OCI-LY3 (cell line): ENCODE results near the gene LITAFD.

Source experiments
- CTCF ChIP-seq: fragments of 200-600, 300-600 bp; sonication (generic); IDR thresholded peaks from 2 replicates; pipeline ENCODE4 v1.5.1; 2014; ENCODE audit warnings: antibody characterized with exemption, low read length, low read depth
- EZH2phosphoT487 ChIP-seq: fragments of 200-600 bp; shearing (Covaris generic); IDR thresholded peaks from 2 replicates; pipeline ENCODE4 v1.6.1; 2018; ENCODE audit warnings: antibody characterized with exemption, mixed run types, low read depth

- TF ChIP-seq CTCF (no peak), EZH2phosphoT487 (no peak)
These were observed 37.8 kb downstream of the LITAFD start for GRCh38 chr16:8919934-8920462.
